ENCODE measurements around the gene CEP57L1. TPM values are rescaled to one million over a fixed set of nuclear protein-coding genes. Genes with fewer than 3 reads are reported as not detected.

CEP57L1 gene
- total RNA-seq, 1 donor from 2014 or later: 22.7 TPM

GRCh38 chr6:109178921-109179320 is 83.6 kb downstream of the CEP57L1 start:
- no peak overlapping the region for H3K27ac Mint-ChIP-seq (ENCODE audit: unreplicated experiment)
- H3K27me3 Mint-ChIP-seq (ENCODE audit: unreplicated experiment): no peaks in the 10 kb centered on the region
- H3K36me3 Mint-ChIP-seq (ENCODE audit: unreplicated experiment): no peaks in the 10 kb centered on the region
- DNase-seq: no peak
- no peaks in the 10 kb centered on the region for H3K4me1 Mint-ChIP-seq (ENCODE audit: low read depth, unreplicated experiment)
- no peak for TF ChIP-seq CTCF (IDR thresholded peaks at IDR 0.05; ENCODE audit: partially characterized antibody, unreplicated experiment)
- H3K9me3 Mint-ChIP-seq (ENCODE audit: unreplicated experiment): peaks cover 2% of the 10 kb centered on the region
- H3K4me3 Mint-ChIP-seq (ENCODE audit: unreplicated experiment): no peak overlapping the region

GRCh38 chr6:109179507-109179906 is 84.2 kb downstream of the CEP57L1 start:
- DNase-seq: no peak
- Mint-ChIP-seq H3K36me3 (ENCODE audit: unreplicated experiment) (no peaks in the 10 kb centered on the region), H3K27me3 (ENCODE audit: unreplicated experiment) (no peaks in the 10 kb centered on the region), H3K4me3 (ENCODE audit: unreplicated experiment) (no peak overlapping the region), H3K27ac (ENCODE audit: unreplicated experiment) (no peak overlapping the region), H3K9me3 (ENCODE audit: unreplicated experiment) (peaks cover 2% of the 10 kb centered on the region), H3K4me1 (ENCODE audit: low read depth, unreplicated experiment) (no peaks in the 10 kb centered on the region)
- TF ChIP-seq CTCF (IDR thresholded peaks at IDR 0.05; ENCODE audit: partially characterized antibody, unreplicated experiment): no peak

GRCh38 chr6:109182578-109182977 is 87.3 kb downstream of the CEP57L1 start:
- no peak for DNase-seq
- H3K27ac Mint-ChIP-seq (ENCODE audit: unreplicated experiment): no peak overlapping the region

GRCh38 chr6:109183109-109183650 is 87.9 kb downstream of the CEP57L1 start:
- Mint-ChIP-seq H3K9me3 (ENCODE audit: unreplicated experiment) (peaks cover 4% of the 10 kb centered on the region), H3K27ac (ENCODE audit: unreplicated experiment) (no peak overlapping the region), H3K27me3 (ENCODE audit: unreplicated experiment) (no peaks in the 10 kb centered on the region)

More at GRCh38 chr6:109182578-109182977, 87.3 kb downstream of the CEP57L1 start:
- H3K27me3 Mint-ChIP-seq (ENCODE audit: unreplicated experiment): no peaks in the 10 kb centered on the region
- TF ChIP-seq CTCF (IDR thresholded peaks at IDR 0.05; ENCODE audit: partially characterized antibody, unreplicated experiment): no peak
- no peak overlapping the region for H3K4me3 Mint-ChIP-seq (ENCODE audit: unreplicated experiment)
- no peaks in the 10 kb centered on the region for H3K36me3 Mint-ChIP-seq (ENCODE audit: unreplicated experiment)
- peaks cover 4% of the 10 kb centered on the region for H3K9me3 Mint-ChIP-seq (ENCODE audit: unreplicated experiment)
- H3K4me1 Mint-ChIP-seq (ENCODE audit: low read depth, unreplicated experiment): no peaks in the 10 kb centered on the region

More at GRCh38 chr6:109183109-109183650, 87.9 kb downstream of the CEP57L1 start:
- DNase-seq: no peak
- Mint-ChIP-seq H3K36me3 (ENCODE audit: unreplicated experiment) (no peaks in the 10 kb centered on the region), H3K4me3 (ENCODE audit: unreplicated experiment) (no peak overlapping the region), H3K4me1 (ENCODE audit: low read depth, unreplicated experiment) (no peaks in the 10 kb centered on the region)
- no peak for TF ChIP-seq CTCF (IDR thresholded peaks at IDR 0.05; ENCODE audit: partially characterized antibody, unreplicated experiment)
